Panc1 (cell line): Measurements from ENCODE around the gene HABP2. TPM values are rescaled to one million over a fixed set of nuclear protein-coding genes. Genes with fewer than 3 reads are reported as not detected.

Experiments
- ATAC-seq: fragments of 200-7000 bp; cut with Tn5 transposase; 2 replicates; pipeline ENCODE4 v1.9.1; 2020; ENCODE audit warnings: mild to moderate bottlenecking, moderate library complexity
- BruUV-seq: library from RNA; stranded (reverse); fragments of 400-500 nt; replicated peaks from 2 replicates; lab custom pipeline; 2021; lab: Mats Ljungman, UMichigan
- CTCF ChIA-PET: fragments of 300-600 bp; sonication (Branson Sonifier 250); formaldehyde crosslinking; loops from one replicate; lab custom pipeline; 2022; ENCODE audit warnings: antibody characterized with exemption; lab: Charles Lee
- POLR2A ChIA-PET: fragments of 300-600 bp; sonication (Branson Sonifier 250); formaldehyde crosslinking; loops from one replicate; lab custom pipeline; 2022; ENCODE audit warnings: antibody characterized with exemption; lab: Charles Lee
- DNase-seq: peaks from one replicate; pipeline ENCODE4 v3.0.0-alpha.2; 2010; ENCODE audit warnings: low read depth, low spot score
- H3K27ac ChIP-seq: 2 replicates; pipeline ENCODE4 v1.5.1; 2011; ENCODE audit warnings: mild to moderate bottlenecking, low read length, inconsistent platforms
- H3K27me3 ChIP-seq: fragments of 200-500 bp; sonication (Bioruptor generic); 2 replicates; pipeline ENCODE4 v1.6.0; 2014; ENCODE audit warnings: low read length, inconsistent platforms; ENCODE audit not compliant: control insufficient read depth, insufficient read depth
- H3K36me3 ChIP-seq: fragments of 200-500 bp; sonication (Bioruptor generic); 2 replicates; pipeline ENCODE4 v1.5.1; 2014; ENCODE audit warnings: inconsistent platforms, mild to moderate bottlenecking, low read length, moderate library complexity; ENCODE audit not compliant: control insufficient read depth, insufficient read depth
- H3K4me1 ChIP-seq: 2 replicates; pipeline ENCODE4 v1.5.1; 2011; ENCODE audit warnings: inconsistent platforms, mild to moderate bottlenecking, low read length, moderate library complexity; ENCODE audit not compliant: control insufficient read depth, insufficient read depth
- H3K4me3 ChIP-seq, 2 experiments: 2 replicates each; pipeline ENCODE4 v1.5.1; 2011 to 2012; ENCODE audit warnings: low read depth in 2 of 2, low read length in 2 of 2, mild to moderate bottlenecking in 2 of 2, inconsistent platforms in 1 of 2, moderate library complexity in 1 of 2
- H3K9me3 ChIP-seq: fragments of 200-500 bp; sonication (Bioruptor generic); 2 replicates; pipeline ENCODE4 v1.5.1; 2014; ENCODE audit warnings: low read depth, mild to moderate bottlenecking, inconsistent platforms, low read length, moderate library complexity; ENCODE audit not compliant: control insufficient read depth, insufficient read depth
- POLR2AphosphoS5 ChIP-seq: IDR thresholded peaks from 2 replicates; pipeline ENCODE4 v1.6.1; 2012; ENCODE audit warnings: mild to moderate bottlenecking, low read depth, low read length, moderate library complexity
- SIN3A ChIP-seq: IDR thresholded peaks from 2 replicates; pipeline ENCODE4 v1.6.1; 2012; ENCODE audit warnings: low read depth, mild to moderate bottlenecking, low read length, moderate library complexity, borderline replicate concordance; ENCODE audit not compliant: insufficient read depth
- TCF7L2 ChIP-seq: IDR thresholded peaks from 2 replicates; pipeline ENCODE4 v1.6.1; 2011; ENCODE audit warnings: mild to moderate bottlenecking, low read depth, low read length, inconsistent platforms
- in situ Hi-C: cut with HindIII; loops from 2 replicates; pipeline ENCODE4 v1.10.0; 2016; ENCODE audit warnings: low sequenced_read_pairs, low pct_unique_long_range_greater_than_20kb
- intact Hi-C: fragments of 100-400 bp; cut with micrococcal nuclease; formaldehyde crosslinking; loops from one replicate; pipeline ENCODE4 v1.10.0; 2022; ENCODE audit not compliant: unreplicated experiment
- total RNA-seq: library from RNA; stranded (reverse); gene quantifications from one replicate; pipeline ENCODE4 v1.2.1, GENCODE V29; 2021; ENCODE audit not compliant: unreplicated experiment
- TF ChIP-seq, protein P1 (sequence below): fragments of 450-650 bp; IDR thresholded peaks from 2 replicates; pipeline ENCODE4 v1.5.1; 2017; ENCODE audit warnings: mild to moderate bottlenecking
- TF ChIP-seq, protein P2 (sequence below), 2 experiments: IDR thresholded peaks; 2 replicates each; pipeline ENCODE4 v1.6.1; 2011 to 2012; ENCODE audit warnings: low read depth in 2 of 2, control low read depth in 1 of 2, low read length in 1 of 2, mild to moderate bottlenecking in 1 of 2, moderate library complexity in 1 of 2; ENCODE audit not compliant: insufficient read depth in 1 of 2

The HABP2 gene
- total RNA-seq, 1 experiment from 2014 or later = 0.13 TPM

GRCh38 chr10:113517165-113517900, 35.5 kb upstream of the HABP2 start:
- H3K4me3 ChIP-seq = no peak overlapping the region
- no peaks in the 10 kb centered on the region for H3K4me1 ChIP-seq
- no TSS peak for BruUV-seq
- ChIA-PET POLR2A (no interaction called here), CTCF (interaction anchor here (0.6 kb wide), 1 partner anchor 874 kb away, joined by 3 read pairs; no protein-coding TSS in a partner anchor)
- ATAC-seq (no peak), DNase-seq (no peak)
- H3K36me3 ChIP-seq = no peaks in the 10 kb centered on the region
- no peaks in the 10 kb centered on the region for H3K27me3 ChIP-seq
- no peak overlapping the region for H3K27ac ChIP-seq
- TF ChIP-seq, protein P1, sequence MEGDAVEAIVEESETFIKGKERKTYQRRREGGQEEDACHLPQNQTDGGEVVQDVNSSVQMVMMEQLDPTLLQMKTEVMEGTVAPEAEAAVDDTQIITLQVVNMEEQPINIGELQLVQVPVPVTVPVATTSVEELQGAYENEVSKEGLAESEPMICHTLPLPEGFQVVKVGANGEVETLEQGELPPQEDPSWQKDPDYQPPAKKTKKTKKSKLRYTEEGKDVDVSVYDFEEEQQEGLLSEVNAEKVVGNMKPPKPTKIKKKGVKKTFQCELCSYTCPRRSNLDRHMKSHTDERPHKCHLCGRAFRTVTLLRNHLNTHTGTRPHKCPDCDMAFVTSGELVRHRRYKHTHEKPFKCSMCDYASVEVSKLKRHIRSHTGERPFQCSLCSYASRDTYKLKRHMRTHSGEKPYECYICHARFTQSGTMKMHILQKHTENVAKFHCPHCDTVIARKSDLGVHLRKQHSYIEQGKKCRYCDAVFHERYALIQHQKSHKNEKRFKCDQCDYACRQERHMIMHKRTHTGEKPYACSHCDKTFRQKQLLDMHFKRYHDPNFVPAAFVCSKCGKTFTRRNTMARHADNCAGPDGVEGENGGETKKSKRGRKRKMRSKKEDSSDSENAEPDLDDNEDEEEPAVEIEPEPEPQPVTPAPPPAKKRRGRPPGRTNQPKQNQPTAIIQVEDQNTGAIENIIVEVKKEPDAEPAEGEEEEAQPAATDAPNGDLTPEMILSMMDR = no peak
- TF ChIP-seq TCF7L2 (no peak), POLR2AphosphoS5 (no peak), SIN3A (no peak)
- TF ChIP-seq, protein P2, sequence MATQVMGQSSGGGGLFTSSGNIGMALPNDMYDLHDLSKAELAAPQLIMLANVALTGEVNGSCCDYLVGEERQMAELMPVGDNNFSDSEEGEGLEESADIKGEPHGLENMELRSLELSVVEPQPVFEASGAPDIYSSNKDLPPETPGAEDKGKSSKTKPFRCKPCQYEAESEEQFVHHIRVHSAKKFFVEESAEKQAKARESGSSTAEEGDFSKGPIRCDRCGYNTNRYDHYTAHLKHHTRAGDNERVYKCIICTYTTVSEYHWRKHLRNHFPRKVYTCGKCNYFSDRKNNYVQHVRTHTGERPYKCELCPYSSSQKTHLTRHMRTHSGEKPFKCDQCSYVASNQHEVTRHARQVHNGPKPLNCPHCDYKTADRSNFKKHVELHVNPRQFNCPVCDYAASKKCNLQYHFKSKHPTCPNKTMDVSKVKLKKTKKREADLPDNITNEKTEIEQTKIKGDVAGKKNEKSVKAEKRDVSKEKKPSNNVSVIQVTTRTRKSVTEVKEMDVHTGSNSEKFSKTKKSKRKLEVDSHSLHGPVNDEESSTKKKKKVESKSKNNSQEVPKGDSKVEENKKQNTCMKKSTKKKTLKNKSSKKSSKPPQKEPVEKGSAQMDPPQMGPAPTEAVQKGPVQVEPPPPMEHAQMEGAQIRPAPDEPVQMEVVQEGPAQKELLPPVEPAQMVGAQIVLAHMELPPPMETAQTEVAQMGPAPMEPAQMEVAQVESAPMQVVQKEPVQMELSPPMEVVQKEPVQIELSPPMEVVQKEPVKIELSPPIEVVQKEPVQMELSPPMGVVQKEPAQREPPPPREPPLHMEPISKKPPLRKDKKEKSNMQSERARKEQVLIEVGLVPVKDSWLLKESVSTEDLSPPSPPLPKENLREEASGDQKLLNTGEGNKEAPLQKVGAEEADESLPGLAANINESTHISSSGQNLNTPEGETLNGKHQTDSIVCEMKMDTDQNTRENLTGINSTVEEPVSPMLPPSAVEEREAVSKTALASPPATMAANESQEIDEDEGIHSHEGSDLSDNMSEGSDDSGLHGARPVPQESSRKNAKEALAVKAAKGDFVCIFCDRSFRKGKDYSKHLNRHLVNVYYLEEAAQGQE (IDR thresholded peaks at IDR 0.05; ENCODE audit: insufficient read depth in 1 of 2, low read depth in 2 of 2, low read length in 1 of 2) = no peak
- intact Hi-C loops (no loop called here), in situ Hi-C loops (no loop called here)
- no peaks in the 10 kb centered on the region for H3K9me3 ChIP-seq

DNA sequence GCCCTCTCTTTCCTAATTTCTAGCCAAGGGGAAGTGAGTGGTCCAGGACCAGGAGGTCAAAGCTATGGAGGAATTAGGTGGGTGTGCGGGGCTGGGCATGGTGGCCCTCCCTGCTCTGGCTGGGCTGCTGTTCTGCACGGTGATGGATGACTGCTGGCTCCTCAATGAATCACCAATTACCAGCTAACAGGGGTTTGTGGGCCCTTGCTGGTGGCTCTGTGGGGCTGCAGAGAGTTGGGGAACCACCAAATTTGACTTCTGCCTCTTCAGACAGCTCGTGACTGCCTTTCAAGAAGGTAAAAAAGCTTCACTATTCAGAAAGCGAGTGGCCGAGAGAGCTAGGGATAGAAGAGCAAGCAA, 35.0 kb upstream of the HABP2 start:
- in situ Hi-C loops = no loop called here

More for the DNA sequence above, 35.0 kb upstream of the HABP2 start:
- intact Hi-C loops = no loop called here
- H3K9me3 ChIP-seq = no peaks in the 10 kb centered on the region
- ATAC-seq (no peak), DNase-seq (no peak)
- H3K4me3 ChIP-seq = no peak overlapping the region
- no peak overlapping the region for H3K27ac ChIP-seq
- TF ChIP-seq, protein P1 = no peak
- TF ChIP-seq SIN3A (no peak), POLR2AphosphoS5 (no peak), TCF7L2 (no peak)
- TF ChIP-seq, protein P2 (IDR thresholded peaks at IDR 0.05; ENCODE audit: insufficient read depth in 1 of 2, low read depth in 2 of 2, low read length in 1 of 2) = no peak
- H3K36me3 ChIP-seq = no peaks in the 10 kb centered on the region
- no peaks in the 10 kb centered on the region for H3K4me1 ChIP-seq
- CTCF ChIA-PET = interaction anchor here (0.6 kb wide), 1 partner anchor 875 kb away, joined by 3 read pairs; no protein-coding TSS in a partner anchor
- BruUV-seq = no TSS peak
- POLR2A ChIA-PET = no interaction called here
- H3K27me3 ChIP-seq = no peaks in the 10 kb centered on the region
